DND-41 (cell line): ENCODE measurements around the gene CHN2.

Experiments
- EZH2 ChIP-seq: IDR thresholded peaks from 3 replicates; pipeline ENCODE4 v1.6.1; 2012; ENCODE audit warnings: borderline replicate concordance, low read depth, mild to moderate bottlenecking, moderate library complexity, low read length, inconsistent platforms; ENCODE audit not compliant: severe bottlenecking
- TF ChIP-seq, protein P1 (sequence below): IDR thresholded peaks from 2 replicates; pipeline ENCODE4 v1.5.1; 2012; ENCODE audit warnings: borderline replicate concordance, low read length, moderate library complexity, mild to moderate bottlenecking; ENCODE audit not compliant: poor library complexity, severe bottlenecking; ENCODE audit errors: extremely low read depth

DNA sequence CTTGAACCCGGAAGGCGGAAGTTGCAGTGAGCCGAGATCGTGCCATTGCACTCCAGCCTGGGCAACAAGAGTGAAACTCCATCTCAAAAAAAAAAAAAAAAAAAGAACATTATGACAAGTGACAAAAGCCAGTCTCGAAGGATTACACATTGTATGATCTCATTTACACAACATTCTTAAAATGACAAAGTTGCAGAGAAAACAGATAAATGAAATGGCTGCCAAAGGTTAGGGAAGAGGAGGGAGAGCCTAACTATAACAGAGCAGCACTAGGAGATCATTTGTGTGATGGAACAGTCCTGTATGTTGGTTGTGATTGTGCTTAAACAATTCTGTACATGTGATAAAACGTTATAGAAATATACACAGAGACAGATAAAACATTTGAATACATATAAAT, 32.0 kb upstream of the CHN2 start:
- TF ChIP-seq, protein P1, sequence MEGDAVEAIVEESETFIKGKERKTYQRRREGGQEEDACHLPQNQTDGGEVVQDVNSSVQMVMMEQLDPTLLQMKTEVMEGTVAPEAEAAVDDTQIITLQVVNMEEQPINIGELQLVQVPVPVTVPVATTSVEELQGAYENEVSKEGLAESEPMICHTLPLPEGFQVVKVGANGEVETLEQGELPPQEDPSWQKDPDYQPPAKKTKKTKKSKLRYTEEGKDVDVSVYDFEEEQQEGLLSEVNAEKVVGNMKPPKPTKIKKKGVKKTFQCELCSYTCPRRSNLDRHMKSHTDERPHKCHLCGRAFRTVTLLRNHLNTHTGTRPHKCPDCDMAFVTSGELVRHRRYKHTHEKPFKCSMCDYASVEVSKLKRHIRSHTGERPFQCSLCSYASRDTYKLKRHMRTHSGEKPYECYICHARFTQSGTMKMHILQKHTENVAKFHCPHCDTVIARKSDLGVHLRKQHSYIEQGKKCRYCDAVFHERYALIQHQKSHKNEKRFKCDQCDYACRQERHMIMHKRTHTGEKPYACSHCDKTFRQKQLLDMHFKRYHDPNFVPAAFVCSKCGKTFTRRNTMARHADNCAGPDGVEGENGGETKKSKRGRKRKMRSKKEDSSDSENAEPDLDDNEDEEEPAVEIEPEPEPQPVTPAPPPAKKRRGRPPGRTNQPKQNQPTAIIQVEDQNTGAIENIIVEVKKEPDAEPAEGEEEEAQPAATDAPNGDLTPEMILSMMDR, result no peak
- TF ChIP-seq EZH2, result no peak
